Hepatic stellate cell (primary cell): ENCODE results near the gene ULK4.
"Not testable (repeated sequence)": the region's sequence is repeated elsewhere in the genome, so short reads cannot be mapped to it uniquely, and the experiment has no call there.

Experiments used
- DNase-seq: peaks from one replicate; pipeline ENCODE4 v3.0.0; 2011; ENCODE audit warnings: low spot score

Gene ULK4

GRCh38 chr3:41688595-41689380, 273.1 kb downstream of the ULK4 start:
- no peak for DNase-seq

GRCh38 chr3:41684797-41685735, 276.8 kb downstream of the ULK4 start:
- DNase-seq, result no peak

- no peak for DNase-seq
Measured at GRCh38 chr3:41683666-41684350, 278.1 kb downstream of the ULK4 start.

- DNase-seq, result peak; percentile 27
Measured at GRCh38 chr3:41682996-41683395, 278.9 kb downstream of the ULK4 start.

GRCh38 chr3:41682382-41682781, 279.5 kb downstream of the ULK4 start:
- no peak for DNase-seq

- DNase-seq, result peak; percentile 55
Measured at GRCh38 chr3:41681479-41681878, 280.4 kb downstream of the ULK4 start.

GRCh38 chr3:41679374-41679773, 282.5 kb downstream of the ULK4 start:
- DNase-seq, result no peak

GRCh38 chr3:41675102-41675501, 286.8 kb downstream of the ULK4 start:
- not testable (repeated sequence) for DNase-seq

GRCh38 chr3:41674449-41674848, 287.5 kb downstream of the ULK4 start:
- DNase-seq, result no peak

- no peak for DNase-seq
Measured at GRCh38 chr3:41673650-41674049, 288.3 kb downstream of the ULK4 start.

- no peak for DNase-seq
Measured at GRCh38 chr3:41668379-41668778, 293.5 kb downstream of the ULK4 start.

GRCh38 chr3:41662288-41662687, 299.6 kb downstream of the ULK4 start:
- DNase-seq, result peak; percentile 6

GRCh38 chr3:41661796-41662195, 300.1 kb downstream of the ULK4 start:
- no peak for DNase-seq

GRCh38 chr3:41660510-41660909, 301.4 kb downstream of the ULK4 start:
- DNase-seq, result no peak

- DNase-seq, result no peak
Measured at GRCh38 chr3:41653571-41654239, 308.2 kb downstream of the ULK4 start.

- DNase-seq, result no peak
Measured at GRCh38 chr3:41652931-41653330, 309.0 kb downstream of the ULK4 start.

GRCh38 chr3:41652506-41652905, 309.4 kb downstream of the ULK4 start:
- DNase-seq, result no peak

- no peak for DNase-seq
Measured at GRCh38 chr3:41651718-41652117, 310.2 kb downstream of the ULK4 start.

- DNase-seq, result no peak
Measured at GRCh38 chr3:41650406-41650805, 311.5 kb downstream of the ULK4 start.

- DNase-seq, result no peak
Measured at GRCh38 chr3:41649129-41649739, 312.7 kb downstream of the ULK4 start.

- DNase-seq, result not testable (repeated sequence)
Measured at GRCh38 chr3:41647730-41648129, 314.2 kb downstream of the ULK4 start.
